ENCODE results near the gene TRPM1.
"Not testable (repeated sequence)": the region's sequence is repeated elsewhere in the genome, so short reads cannot be mapped to it uniquely, and the experiment has no call there.

TRPM1 gene

DNA sequence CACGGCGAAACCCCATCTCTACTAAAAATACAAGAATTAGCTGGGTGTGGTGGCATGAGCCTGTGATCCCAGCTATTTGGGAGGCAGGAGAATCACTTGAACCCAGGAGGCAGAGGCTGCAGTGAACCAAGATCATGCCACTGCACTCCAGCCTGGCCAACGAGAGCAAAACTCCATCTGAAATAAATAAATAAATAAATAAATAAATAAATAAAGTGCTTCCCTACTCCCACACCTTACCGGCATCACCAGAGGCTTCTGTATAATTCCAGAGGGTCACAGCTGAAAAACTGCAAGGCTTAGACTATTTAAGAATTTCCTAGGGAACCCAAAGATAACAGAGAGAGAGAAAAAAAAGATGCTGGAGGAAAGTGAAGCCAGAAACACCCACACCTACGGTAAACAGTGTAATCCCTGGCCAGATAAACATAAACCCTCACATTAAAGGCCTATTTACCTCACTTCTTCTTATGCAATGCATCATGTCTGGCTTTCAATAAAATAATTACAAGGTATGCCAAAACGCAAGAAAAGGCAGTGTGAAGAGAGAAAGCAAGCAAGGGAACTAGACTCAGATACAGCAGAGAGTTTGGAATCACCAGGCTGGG is 15.0 kb upstream of the TRPM1 start:
- DNase-seq: no peak

DNA sequence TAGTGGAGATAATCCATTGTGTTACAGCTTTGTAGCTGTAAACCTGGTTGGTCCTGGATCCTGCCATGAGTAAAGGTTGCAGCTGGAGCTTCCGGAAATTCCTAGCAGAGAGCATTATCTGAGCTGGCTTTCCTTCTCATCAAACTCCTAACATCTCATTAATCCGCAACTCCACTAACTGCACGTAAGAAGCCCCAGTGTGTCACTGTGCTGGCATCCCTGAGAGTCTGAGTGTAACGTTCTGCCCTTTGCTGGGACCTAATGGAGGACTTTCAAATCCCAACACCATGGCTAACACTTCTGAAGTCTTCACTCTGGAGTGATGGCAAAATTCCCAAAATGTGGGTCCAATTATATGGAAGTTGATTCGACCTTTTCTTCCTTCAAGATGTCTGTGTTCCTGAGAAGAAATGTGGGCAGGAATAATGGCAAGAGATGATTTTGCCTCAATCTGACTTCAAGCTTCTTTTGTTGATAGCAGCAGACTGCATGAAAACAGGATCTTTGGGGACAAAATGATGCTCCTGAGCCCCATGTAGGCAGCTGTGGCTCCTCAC is 9.6 kb upstream of the TRPM1 start:
- no peak for DNase-seq

DNA sequence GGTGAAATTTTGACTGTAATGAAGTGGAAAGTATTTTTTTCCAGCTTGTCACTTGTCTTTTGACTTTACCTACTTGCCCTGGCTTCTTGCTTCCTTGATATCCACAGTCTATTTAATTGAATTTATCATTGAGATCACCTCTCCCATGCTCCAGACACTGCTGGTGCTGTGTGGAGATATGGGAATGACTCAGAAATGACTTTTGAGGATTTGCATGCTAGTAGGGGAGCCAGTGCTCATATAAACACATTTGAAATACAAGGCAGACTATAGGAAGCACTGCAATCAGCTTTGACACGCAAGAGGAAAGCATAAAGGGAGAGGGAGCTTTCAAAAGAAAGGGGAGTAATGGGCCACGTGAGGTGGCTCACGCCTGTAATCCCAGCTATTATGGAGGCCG is 7.3 kb upstream of the TRPM1 start:
- no peak for DNase-seq

DNA sequence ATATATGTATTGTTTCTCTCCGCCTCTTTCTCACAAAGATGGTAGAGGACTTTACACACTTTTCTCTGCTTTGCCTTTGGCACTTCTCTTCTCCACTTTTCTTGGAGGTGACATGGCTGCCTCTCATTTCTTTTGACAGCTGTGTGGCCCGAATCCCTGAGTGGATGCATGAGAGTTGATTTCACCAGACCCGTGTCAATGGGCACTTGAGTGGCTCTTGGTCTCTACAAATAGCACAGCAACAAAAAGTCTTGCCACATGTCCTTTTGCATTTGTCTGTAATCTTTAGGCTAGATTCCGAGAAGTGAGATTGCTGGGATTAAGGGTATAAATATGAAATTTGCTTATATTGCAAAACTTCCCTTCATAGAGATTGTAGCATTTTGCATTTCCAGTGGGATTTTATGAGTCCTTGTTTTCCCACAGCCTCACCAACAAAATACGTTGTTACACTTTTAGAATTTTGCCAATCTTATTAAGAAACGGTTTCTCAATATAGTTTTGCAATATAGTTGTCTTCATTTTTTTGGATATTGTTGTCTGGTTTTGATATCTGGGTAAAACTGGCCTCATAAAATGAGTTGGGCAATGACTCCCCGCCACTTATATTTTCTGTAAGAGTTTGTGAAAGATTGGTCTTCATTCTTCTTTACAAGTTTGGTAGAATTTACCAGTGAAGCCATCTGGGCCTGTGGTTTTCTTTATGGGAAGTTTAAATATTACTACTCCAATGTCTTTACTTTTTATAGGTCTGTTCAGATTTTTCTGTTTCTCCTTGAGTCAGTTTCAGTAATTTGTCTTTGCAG is 5.2 kb upstream of the TRPM1 start:
- no peak for DNase-seq

DNA sequence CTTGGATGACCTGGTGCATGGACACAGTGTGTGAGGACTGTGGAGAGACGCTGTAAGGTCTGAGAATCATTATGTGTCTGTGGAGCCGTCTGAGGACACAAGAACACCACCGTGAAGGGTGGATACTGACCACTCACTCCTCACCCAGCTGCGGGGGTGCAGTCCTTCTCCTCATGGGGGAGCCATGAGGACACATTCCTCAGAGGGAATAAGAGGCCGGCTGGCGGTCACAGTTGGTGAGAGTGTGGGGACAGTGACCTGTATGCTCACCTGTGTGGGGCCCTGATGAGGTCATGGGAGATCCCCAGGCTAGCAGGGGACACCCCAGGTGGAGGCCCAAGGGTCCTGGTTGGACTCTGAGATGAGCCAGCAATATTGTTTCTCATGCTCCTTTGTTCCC is 2.5 kb upstream of the TRPM1 start:
- DNase-seq: no peak

DNA sequence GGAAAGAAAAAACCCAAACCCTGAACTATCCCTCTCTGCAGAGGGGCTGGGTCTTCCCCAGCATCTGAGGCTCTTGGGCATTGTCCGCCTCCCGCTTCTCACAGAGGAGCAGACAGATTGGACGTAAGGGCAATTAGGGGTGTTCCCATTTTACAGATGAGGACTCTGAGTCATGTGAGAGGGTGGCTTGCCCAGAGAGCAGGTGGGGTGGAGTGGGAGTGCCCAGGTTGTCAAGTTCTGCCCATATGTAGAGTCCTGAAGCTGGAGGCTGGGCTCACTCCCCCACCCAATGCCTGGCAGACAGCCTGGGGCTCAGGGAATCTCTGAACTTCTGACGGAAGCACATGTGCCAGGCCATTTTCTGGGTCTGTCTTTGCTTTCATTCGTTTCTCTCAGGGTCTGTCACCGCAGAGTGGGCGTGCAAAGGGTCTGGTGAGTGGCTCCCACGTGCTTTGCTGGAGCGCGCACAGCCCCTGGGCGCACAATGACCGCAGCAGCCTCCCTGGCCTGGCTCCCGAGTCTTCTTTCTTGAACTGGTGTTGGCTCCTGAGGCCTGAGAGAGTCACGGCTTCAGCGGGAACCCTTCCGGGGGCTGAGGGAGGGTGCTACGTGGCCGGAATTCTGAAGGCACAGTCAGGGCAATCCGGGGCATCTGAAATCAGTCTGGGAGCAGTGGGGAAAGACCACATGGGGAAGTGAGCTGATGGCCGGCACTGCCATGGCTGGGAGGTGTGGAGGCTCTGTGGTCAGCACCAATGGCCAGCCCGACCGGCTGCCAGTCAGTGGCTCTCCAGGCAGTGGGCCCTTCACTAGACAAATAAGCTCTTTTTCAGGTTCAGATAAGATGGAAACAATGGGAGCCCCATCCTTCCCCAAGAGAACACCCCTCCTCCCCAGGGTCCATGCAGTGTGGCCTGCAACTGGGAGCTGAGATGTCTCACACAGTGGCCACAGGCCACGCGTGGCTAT is 1.1 kb upstream of the TRPM1 start:
- no peak for DNase-seq

DNA sequence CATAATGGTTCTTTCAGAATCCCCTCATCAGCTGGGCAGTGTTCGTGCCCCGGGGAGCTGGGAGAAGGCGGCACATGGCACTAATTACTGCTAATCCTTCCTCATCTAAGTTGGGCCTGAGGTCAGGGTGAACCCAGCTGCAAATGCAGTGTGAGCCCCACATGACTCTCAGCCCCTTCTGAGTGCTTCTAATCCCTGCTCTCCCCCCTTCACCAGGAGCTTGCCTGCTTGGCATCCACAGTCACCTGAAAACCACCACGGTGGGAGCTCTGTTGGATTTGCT is 455 bp upstream of the TRPM1 start:
- DNase-seq: no peak

DNA sequence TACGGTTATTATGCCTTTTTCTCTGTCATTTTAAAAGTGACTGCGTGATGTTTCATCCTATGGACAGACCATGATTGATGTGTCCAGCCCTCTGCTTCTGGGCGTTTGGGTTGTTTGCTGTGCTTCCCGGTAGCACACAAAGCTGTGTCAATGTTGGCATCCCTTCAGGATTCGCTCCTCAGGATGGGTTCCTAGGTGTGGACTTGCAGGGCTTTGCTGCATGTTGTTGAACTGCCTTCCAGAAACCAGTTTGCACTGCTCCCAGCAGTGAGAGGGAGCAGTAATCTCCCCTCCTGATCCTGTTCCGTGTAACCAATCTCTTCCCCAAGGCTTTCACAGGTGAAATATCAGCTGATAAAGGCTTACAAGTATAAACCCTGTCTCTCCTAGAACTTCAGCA is 787 bp downstream of the TRPM1 start:
- no peak for DNase-seq

DNA sequence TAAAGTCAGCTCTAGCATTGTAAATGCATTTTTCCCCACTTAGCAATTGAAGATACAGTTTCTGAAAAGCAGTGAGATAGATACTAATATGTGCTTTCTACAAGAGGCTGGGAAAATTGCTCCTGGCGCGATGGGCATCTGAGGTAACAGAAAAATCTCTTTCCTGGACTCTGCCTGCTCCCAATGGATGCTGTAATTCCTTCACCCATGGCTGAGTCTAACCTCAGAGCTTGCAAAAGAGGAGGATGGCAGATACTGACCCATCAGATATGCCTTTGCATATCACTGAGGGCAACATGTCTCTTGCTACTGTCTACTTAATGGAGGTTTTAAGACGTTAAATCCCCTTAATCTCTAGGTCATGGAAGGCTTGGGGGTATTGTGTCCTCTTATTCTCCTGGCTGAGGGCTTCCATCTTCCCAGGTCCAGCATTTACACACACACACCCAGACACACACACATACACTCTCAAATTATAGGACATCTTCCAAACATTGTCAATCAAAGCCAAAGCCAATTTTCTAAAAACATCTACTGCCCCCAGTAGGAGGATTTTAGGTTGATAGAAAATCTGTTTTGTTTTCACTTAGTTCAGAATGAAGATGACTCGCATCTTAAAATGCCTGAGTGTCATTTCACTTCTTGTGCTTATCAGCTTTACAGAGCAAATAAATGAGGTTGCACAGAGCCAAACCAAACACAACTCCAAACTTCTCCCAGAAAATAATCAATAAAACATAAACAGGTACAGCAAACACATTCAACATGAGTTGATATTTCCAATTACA is 2.4 kb downstream of the TRPM1 start:
- DNase-seq: no peak

DNA sequence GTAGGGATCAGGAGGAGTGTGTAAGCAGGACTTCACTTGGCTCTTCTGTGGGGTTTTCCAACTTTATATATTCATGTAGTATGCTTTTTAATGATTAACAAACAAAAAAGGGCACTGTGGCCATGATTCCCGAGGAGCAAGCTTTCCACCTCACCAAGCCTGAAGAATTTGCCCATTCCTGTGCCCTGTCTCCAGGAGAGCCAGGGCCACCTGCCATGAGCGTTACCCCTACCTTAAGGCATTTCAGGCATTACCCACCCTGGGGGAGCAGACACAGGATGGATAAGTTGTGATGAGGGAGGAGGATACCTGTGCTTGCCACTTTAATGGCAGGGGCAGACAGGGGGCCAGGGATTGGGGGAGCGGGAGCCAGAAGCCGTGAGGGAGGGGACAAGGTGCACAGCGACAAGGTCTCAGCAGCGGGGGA is 3.0 kb downstream of the TRPM1 start:
- no peak for DNase-seq

DNA sequence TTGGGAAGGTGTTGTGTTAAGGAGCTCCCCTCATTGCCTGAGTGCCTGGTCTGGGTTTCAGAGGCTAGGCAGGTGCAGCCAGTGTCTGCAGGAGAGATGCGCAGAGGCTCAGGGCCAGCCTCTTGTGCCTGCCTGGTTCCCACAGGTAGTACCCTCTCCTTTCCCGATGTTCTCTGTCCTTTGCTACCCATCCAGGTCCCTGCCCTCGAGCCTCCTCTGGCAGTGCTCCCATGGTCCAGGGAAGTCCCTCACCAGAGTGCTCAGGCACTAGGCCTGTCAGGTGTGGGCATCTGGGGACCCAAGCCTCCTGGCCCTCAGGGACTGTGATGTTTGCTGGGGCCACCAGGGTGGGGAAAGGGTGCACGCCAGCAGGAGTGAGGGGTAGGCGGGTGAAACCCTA is 5.0 kb downstream of the TRPM1 start:
- no peak for DNase-seq

DNA sequence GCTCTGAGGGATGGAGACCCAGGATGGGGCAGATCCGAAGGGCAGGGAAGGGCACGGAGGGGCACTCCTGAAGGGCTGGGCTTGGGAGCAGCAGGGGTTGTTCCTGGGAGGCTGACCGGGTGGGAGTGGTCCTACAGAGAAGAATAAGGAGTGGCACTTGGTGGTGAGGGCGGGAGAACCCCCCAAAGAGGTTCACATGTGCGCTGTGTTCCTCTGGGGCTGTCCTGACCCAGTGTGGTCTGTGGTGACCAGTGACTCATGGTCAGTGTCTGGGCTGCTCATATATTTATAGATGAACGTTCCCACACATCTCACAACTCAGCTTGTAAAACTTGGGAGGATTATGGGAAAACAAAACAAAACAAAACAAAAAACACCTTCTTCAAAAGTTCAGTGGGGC is 10.0 kb downstream of the TRPM1 start:
- no peak for DNase-seq

DNA sequence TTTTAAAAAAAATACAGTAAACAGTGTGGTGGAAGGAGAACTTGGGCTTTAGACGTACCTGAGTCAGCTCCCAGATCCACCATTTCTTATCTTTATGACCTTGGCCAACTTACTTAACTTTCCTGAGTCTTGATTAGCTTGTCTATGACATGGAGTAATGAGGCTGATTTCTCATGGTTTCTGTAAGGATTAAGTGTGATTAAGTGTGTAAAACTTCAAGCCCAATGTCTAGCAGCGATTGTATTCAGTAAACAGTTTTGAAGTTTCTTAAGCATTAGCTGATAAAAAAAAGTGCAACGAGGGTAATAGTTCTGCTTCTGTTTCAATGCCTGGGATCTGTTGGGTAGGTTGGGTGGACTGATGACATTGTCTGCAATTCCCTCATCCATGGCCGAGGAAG is 10.8 kb downstream of the TRPM1 start:
- no peak for DNase-seq

DNA sequence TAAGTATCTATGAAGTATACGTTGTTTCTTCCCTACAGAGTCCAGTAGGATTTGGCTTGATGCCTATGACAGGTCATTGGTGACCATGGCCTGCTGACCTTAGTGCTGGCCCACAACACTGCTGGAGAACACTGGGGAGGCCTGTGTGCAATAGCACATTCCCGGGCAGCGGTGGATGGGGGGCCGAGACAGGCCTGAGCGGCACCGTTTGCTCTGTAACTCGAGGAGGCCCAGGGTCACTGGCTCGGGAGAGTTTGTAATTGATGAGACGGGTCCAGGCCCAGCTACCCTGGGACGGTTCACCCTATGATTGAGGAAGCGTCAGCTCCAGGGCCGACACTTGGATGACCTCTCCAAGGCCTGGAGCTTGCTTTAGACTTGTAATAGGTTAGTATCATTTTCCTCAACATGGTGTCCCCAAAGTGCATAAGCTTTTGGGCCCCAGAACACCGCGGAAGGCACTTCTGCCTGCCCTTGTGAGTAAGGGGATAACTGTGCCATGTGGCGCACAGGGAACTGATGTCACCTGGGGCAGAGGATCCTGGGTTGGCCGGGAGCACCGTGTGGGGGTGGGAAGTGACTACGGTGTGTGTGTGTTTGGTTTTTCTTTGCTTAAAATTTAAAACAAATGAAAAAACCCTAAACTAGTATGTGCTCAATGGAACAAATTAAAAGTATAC is 12.0 kb downstream of the TRPM1 start:
- DNase-seq: no peak

DNA sequence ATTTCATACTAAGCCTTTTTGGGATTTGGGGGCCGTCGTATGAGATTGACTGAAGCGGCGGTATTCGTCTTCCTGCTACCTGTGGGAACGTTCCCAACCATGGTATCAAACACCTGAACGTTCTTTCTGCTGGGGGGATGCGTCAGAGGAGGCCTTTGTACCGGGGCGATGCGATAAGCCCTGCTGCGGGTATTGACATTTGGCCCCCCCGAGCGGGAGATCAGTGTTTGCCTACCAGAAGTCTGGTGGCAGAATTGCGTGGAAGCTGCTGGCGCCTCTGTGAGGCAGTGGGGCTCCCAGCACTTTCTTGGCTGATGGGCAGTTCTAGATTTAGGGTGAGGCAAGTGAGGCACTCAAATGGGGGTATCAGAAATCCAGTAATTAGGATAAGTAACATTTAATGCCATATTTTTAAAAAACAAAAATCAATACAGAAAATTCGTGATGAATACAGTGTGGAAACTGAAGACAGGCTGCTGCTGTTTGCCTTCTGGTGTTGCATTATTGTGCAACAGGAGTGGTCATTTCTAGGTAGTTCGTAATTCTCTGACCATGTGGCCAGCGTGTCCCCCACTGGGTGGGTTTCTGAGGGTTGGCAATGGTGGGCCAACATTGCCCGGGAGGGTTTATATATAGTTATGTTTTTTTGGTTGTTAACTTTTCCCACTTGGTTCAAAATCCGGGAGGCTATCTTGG is 12.7 kb downstream of the TRPM1 start:
- no peak for DNase-seq

DNA sequence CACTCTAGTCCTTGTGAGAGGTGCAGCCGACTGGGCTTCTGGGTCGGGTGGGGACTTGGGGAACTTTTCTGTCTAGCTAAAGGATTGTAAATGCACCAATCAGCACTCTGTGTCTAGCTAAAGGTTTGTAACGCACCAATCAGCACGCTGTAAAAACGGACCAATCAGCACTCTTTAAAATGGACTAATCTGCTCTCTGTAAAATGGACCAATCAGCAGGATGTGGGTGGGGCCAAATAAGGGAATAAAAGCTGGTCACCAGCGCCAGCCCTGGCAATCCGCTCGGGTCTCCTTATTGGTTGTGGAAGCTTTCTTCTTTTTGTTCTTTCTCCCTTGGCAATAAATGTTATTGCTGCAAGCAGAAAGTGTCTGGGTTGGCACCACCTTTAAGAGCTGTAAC is 13.5 kb downstream of the TRPM1 start:
- DNase-seq: not testable (repeated sequence)

DNA sequence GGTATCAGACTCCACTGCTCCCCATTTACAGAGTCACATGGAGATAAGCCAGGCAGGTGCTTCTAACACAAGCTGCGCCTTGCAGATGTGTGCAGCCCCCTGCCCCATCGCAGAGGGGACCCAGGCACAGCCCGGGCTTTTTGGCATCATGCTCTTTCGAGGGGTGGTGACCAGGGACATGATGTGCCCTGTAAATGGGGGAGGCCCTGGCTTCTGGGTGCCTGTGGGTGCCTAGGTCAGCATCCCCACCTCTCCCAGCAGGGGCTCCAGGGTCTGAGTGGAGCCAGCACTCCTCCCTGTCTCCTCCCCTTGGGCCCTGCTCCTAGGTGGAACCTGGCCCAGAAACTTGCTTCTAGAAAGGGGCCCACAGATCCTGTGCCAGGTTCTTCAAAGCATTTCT is 15.2 kb downstream of the TRPM1 start:
- no peak for DNase-seq

DNA sequence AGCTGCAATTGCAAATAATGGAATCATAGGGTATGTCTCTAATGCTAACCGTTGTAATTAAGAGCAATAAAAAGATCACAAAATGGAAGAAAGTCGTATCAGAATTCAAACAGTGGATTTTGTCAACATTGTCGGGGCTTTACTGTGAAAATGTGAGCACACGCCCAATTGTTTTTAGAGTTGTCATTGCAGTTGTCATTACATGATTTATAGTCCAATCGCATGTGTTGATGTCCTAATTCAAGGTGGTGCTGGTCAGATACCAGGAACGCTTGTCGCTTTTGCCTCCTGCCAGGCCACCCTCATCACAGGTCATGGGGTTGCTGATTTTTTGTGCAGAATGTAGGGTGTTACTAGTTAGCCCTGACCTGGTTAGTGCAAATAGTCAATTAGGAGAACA is 16.2 kb downstream of the TRPM1 start:
- no peak for DNase-seq

DNA sequence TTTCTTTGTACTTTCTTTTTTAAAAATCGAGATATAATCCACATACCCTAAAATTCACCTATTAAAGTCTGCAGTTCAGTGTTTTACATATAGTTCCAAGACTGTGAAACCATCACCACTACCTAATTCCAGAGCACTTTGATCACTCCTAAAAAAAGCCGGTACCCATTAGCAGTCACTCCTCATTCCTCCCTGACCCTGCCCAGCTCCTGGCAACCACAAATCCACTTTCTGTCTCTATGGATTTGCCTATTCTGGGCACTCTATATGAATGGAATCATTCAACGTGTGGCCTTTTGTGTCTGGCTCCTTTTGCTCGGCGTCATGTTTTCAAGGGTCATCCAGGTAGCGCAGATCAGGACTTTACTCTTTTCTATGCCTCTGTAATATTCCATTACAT is 17.3 kb downstream of the TRPM1 start:
- DNase-seq: no peak

DNA sequence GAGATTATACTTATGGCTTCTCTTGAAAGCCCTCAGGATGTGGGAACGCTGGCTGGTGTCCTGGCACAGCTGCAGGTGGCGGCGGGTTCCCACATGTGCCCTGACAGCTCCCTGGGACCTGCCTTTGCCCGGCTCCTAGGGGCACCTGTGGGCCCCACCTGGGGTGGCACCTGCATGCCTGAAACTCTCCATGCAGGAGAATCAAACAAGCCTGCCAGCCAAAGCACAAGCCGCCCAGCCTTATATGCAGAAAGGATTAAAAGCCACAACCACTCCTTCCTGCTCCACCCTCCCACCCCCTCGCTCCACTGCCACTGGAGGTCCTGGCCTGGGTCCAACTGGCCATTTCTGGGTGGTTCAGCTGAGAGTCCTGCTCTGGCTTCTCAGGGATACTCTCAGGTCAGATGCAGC is 18.1 kb downstream of the TRPM1 start:
- peak; percentile 1 for DNase-seq

DNA sequence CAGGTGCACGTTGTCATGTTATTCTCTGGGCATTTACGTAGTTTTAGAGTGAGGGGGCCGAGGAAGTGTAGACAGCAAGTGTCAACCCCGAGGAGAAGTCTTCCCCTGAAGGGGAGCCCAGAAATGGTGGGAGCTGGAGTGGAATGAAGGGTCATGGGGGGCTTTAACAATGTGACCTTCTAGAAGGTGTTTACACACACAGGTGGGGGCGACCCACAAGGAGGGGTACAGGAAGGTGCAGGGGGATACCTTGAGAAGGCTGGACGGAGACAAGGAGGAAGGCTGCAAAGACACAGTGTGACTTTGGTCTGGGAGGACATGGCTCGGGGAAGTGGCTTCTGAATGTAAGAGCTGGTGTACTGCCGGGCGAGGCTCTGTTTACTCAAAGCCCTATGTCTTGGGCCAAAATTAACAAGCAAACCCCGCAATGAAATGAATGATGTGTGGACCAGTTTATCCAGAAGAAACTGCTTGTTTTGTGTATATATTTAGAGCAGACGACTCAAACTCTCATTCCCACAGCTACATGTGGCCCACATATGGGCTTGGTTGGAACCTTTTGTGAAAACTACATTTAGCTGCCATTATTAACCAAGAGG is 18.7 kb downstream of the TRPM1 start:
- DNase-seq: no peak

All from NCI-H1105 (cell line).